HG03280 (cell line): ENCODE results near the gene DHX29.

Experiments used
- ATAC-seq: cut with Tn5 transposase; IDR thresholded peaks from one replicate; pipeline ENCODE4 v1.9.1; 2021; ENCODE audit warnings: mild to moderate bottlenecking, moderate library complexity; ENCODE audit not compliant: unreplicated experiment

Gene DHX29

DNA sequence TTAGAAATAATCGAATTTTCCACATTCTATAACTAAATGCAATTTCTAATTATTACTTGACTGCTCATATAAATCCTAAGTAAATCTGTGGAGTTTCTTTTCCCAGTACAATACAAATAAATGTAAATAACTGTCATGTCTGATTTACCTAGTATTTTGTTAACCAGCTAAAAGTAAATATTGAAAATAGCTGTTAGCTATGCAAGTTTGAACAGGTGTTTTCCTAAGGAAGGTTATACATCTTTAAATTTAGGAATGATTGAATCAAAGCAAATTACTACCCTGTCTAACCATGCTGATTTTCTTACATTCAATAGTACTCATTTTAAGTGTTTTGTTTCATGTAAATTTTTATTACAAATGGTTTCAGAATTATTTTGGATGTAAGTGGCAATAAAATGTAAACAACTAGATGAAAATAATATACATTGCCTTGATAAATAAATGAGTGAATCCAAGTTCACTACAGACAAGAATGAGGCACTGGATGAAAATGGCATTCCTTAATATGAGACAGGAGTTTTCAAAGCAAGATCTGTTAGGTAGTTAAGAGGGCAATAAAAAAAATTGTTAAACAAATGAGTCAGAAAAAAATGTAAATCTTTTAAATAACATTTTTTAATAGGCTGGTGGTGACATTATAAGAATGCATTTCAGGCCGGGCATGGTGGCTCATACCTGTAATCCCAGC, 96.2 kb downstream of the DHX29 start:
- no peak for ATAC-seq
